RWPE2 (cell line): ENCODE results near the gene ARID3A.

ENCODE experiments used
- ATAC-seq: fragments of 200-7000 bp; cut with Tn5 transposase; 3 replicates; pipeline ENCODE4 v1.9.1; 2021; ENCODE audit warnings: low read depth
- DNase-seq: peaks from one replicate; pipeline ENCODE4 v3.0.0-alpha.2; 2020; ENCODE audit warnings: low spot score
- H3K27ac ChIP-seq: fragments of 450-650 bp; 2 replicates; pipeline ENCODE4 v1.5.1; 2017; ENCODE audit warnings: mild to moderate bottlenecking; ENCODE audit not compliant: poor library complexity, severe bottlenecking
- H3K27me3 ChIP-seq: fragments of 250-450 bp; sonication (Bioruptor Pico); 2 replicates; pipeline ENCODE4 v1.5.1; 2021; ENCODE audit warnings: mild to moderate bottlenecking, moderate library complexity; ENCODE audit not compliant: insufficient read depth, poor library complexity, severe bottlenecking
- H3K36me3 ChIP-seq: fragments of 250-450 bp; sonication (Bioruptor Pico); 2 replicates; pipeline ENCODE4 v1.5.1; 2020; ENCODE audit warnings: low read depth, mild to moderate bottlenecking, moderate library complexity
- H3K4me1 ChIP-seq: fragments of 250-450 bp; sonication (Bioruptor Pico); 2 replicates; pipeline ENCODE4 v1.5.1; 2021; ENCODE audit warnings: mild to moderate bottlenecking, moderate library complexity; ENCODE audit not compliant: insufficient read depth, poor library complexity, severe bottlenecking
- H3K4me3 ChIP-seq: fragments of 250-450 bp; sonication (Bioruptor Pico); 2 replicates; pipeline ENCODE4 v1.5.1; 2021; ENCODE audit warnings: mild to moderate bottlenecking, moderate library complexity; ENCODE audit not compliant: severe bottlenecking
- H3K9me3 ChIP-seq: fragments of 250-450 bp; sonication (Bioruptor Pico); 2 replicates; pipeline ENCODE4 v1.5.1; 2021; ENCODE audit warnings: mild to moderate bottlenecking, moderate library complexity; ENCODE audit not compliant: severe bottlenecking
- TF ChIP-seq, protein P1 (sequence below): fragments of 450-650 bp; IDR thresholded peaks from one replicate; pipeline ENCODE4 v1.5.1; 2017; ENCODE audit warnings: mild to moderate bottlenecking, moderate library complexity; ENCODE audit not compliant: poor library complexity, severe bottlenecking

The ARID3A gene

DNA sequence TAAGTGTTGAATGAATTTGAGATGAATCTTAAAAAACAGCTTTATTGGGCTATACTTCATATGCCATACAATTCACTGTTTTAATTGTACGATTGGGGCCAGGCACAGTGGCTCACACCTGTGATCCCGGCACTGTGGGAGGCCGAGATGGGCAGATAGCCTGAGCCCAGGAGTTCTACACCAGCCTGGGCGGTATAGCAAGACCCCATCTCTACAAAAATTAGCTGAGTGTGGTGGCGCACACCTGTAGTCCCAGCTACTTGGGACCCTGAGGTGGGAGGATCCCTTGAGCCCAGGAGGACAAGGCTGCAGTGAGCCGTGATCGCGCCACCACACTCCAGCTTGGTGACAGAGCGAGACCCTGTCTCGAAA lies 10.3 kb downstream of the ARID3A start:
- H3K4me1 ChIP-seq, result peaks cover 13% of the 10 kb centered on the region

DNA sequence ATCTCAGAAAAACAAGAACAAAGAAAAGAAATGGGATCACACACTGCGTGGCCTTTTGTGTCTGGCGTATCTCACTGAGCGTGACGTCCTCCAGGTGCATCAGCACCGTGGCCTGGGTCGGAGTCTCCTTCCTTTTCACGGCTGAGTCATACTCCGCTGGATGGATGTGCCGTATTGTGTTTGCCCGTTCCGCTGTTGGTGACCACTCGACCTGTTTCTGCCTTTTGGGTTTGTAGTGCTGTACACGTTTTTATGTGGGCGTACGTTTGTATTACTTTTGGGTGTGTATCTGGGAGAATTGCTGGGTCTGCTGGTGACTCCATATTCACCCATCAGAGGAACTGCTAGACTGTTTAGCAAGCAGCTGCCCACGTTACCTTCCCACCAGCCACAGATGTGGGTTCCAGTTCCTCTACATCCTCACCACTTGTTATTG lies 11.4 kb downstream of the ARID3A start:
- H3K9me3 ChIP-seq, result no peaks in the 10 kb centered on the region
- no peak overlapping the region for H3K4me3 ChIP-seq
- H3K27ac ChIP-seq, result no peak overlapping the region
- peaks cover 4% of the 10 kb centered on the region; the same call in 1 of the 2 replicates for H3K36me3 ChIP-seq
- H3K4me1 ChIP-seq, result peaks cover 13% of the 10 kb centered on the region
- ATAC-seq, result no peak
- DNase-seq, result no peak
- TF ChIP-seq, protein P1, sequence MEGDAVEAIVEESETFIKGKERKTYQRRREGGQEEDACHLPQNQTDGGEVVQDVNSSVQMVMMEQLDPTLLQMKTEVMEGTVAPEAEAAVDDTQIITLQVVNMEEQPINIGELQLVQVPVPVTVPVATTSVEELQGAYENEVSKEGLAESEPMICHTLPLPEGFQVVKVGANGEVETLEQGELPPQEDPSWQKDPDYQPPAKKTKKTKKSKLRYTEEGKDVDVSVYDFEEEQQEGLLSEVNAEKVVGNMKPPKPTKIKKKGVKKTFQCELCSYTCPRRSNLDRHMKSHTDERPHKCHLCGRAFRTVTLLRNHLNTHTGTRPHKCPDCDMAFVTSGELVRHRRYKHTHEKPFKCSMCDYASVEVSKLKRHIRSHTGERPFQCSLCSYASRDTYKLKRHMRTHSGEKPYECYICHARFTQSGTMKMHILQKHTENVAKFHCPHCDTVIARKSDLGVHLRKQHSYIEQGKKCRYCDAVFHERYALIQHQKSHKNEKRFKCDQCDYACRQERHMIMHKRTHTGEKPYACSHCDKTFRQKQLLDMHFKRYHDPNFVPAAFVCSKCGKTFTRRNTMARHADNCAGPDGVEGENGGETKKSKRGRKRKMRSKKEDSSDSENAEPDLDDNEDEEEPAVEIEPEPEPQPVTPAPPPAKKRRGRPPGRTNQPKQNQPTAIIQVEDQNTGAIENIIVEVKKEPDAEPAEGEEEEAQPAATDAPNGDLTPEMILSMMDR, result no peak
- no peaks in the 10 kb centered on the region for H3K27me3 ChIP-seq

More for the DNA sequence above, 10.3 kb downstream of the ARID3A start:
- TF ChIP-seq, protein P1, result no peak
- no peaks in the 10 kb centered on the region for H3K9me3 ChIP-seq
- DNase-seq (no peak), ATAC-seq (no peak)
- no peak overlapping the region for H3K27ac ChIP-seq
- H3K4me3 ChIP-seq, result no peak overlapping the region
- H3K27me3 ChIP-seq, result no peaks in the 10 kb centered on the region
- peaks cover 4% of the 10 kb centered on the region; the same call in 1 of the 2 replicates for H3K36me3 ChIP-seq

DNA sequence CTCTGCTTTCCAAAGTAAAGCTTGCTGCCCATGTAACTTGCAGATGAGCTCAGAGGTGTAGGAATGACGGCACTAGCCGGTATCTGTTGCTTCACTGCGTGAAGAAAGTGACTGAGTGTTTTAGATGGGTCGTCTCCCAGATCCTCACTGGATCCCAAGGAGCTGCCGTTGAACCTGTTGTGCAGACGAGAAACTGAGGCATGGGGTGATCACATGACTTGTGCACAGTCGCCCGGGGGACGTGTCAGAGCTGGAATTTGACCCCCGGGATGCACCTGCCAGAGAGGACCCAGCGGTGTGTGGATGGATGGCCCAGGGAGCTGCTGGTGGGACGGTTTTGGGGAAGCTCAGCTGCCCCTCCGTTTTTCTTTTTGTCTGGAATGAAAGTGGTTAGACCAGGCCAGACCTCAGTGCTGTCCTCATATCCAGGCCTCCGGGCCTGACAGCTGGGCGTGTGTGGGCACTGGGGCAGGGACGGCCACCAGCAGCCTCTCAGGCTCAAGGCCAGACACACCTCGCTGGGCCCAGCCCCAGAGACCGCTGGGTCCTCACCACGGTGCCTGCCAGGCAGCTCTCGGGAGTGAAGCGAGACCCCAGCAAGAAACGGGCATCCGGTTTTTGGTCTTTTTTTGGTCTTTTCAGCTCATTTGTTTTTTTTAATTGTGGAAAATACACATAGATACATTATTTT lies 12.5 kb downstream of the ARID3A start:
- no peak overlapping the region for H3K27ac ChIP-seq
- TF ChIP-seq, protein P1, result no peak
- ATAC-seq (no peak), DNase-seq (no peak)
- no peaks in the 10 kb centered on the region for H3K27me3 ChIP-seq
- peaks cover 8% of the 10 kb centered on the region for H3K4me1 ChIP-seq
- no peak overlapping the region for H3K4me3 ChIP-seq
- no peaks in the 10 kb centered on the region for H3K9me3 ChIP-seq
- no peaks in the 10 kb centered on the region for H3K36me3 ChIP-seq

DNA sequence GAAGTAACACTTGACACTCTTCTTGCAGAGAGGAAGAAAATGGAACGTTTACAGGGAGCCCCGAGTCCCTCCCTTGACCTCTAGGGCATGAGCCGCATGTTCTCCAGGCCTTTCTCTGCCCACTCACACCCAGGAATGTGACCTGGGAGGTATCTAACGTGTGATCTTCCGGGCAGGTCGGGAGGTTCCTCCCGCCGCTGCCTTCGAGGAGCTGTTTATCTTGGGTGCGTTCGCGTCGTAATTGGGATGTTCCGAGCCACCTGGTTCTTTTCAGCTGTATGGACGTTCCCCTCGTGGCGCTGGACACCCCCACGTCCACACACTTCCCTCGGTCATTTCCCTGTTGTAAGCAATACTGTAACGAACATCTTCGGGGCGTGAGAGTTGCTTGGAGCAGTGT lies 13.6 kb downstream of the ARID3A start:
- no peaks in the 10 kb centered on the region for H3K9me3 ChIP-seq
- H3K36me3 ChIP-seq, result no peaks in the 10 kb centered on the region
- no peaks in the 10 kb centered on the region for H3K27me3 ChIP-seq
- DNase-seq (no peak), ATAC-seq (no peak)
- TF ChIP-seq, protein P1, result no peak
- H3K27ac ChIP-seq, result no peak overlapping the region
- no peaks in the 10 kb centered on the region for H3K4me1 ChIP-seq
- no peak overlapping the region for H3K4me3 ChIP-seq

DNA sequence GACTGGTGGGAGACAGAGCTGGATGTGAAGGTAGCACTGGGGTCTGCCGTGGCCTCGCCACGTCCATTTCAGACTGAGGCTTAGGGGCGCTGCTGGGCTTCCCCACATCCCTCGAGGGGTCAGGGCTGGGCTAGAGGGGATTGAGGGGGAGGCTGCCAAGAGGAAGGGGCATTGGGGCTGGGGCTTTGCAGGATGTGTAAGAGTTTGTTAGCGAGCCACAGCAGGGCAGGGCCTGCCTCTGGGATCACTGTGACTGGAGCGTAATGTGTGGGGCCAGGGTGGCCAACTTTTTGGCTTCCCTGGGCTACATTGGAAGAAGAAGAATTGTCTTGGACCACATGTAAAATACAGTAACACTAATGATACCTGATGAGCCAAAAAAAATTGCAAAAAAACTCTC lies 14.1 kb downstream of the ARID3A start:
- ATAC-seq (no peak), DNase-seq (no peak)
- Histone ChIP-seq H3K27ac (peak overlapping the region; percentile 56), H3K27me3 (no peaks in the 10 kb centered on the region), H3K9me3 (no peaks in the 10 kb centered on the region), H3K4me3 (no peak overlapping the region), H3K36me3 (no peaks in the 10 kb centered on the region), H3K4me1 (no peaks in the 10 kb centered on the region)
- TF ChIP-seq, protein P1, result no peak
